Osteocyte (in vitro differentiated cells): ENCODE results near the gene FAM53A. TPM values are rescaled to one million over a fixed set of nuclear protein-coding genes. Genes with fewer than 3 reads are reported as not detected.

Source experiments
- DNase-seq: peaks from one replicate; pipeline ENCODE4 v3.0.0; 2021; ENCODE audit warnings: mixed read lengths; ENCODE audit not compliant: unreplicated experiment; ENCODE audit errors: extremely low spot score
- H3K27ac Mint-ChIP-seq: one replicate; pipeline ENCODE4 v1.8.0; 2021; ENCODE audit warnings: mild to moderate bottlenecking, mixed read lengths; ENCODE audit not compliant: unreplicated experiment
- H3K27me3 Mint-ChIP-seq: one replicate; pipeline ENCODE4 v1.8.0; 2021; ENCODE audit warnings: mixed read lengths; ENCODE audit not compliant: unreplicated experiment
- H3K36me3 Mint-ChIP-seq: one replicate; pipeline ENCODE4 v1.8.0; 2021; ENCODE audit warnings: mixed read lengths; ENCODE audit not compliant: unreplicated experiment
- H3K4me1 Mint-ChIP-seq: one replicate; pipeline ENCODE4 v1.8.0; 2021; ENCODE audit warnings: mixed read lengths; ENCODE audit not compliant: unreplicated experiment
- H3K4me3 Mint-ChIP-seq: one replicate; pipeline ENCODE4 v1.8.0; 2021; ENCODE audit warnings: mild to moderate bottlenecking, moderate library complexity, mixed read lengths; ENCODE audit not compliant: unreplicated experiment
- H3K9me3 Mint-ChIP-seq: one replicate; pipeline ENCODE4 v1.8.0; 2021; ENCODE audit warnings: mixed read lengths; ENCODE audit not compliant: unreplicated experiment
- total RNA-seq: library from RNA; stranded (reverse); gene quantifications from 2 replicates; pipeline ENCODE4 v1.2.1, GENCODE V29; 2021
- TF ChIP-seq, protein P1 (sequence below): fragments of 200-600 bp; sonication (generic); IDR thresholded peaks from 2 replicates; pipeline ENCODE4 v1.5.0; 2021; ENCODE audit warnings: antibody characterized with exemption, mild to moderate bottlenecking, moderate library complexity

FAM53A gene
- total RNA-seq, 1 donor from 2014 or later, result 6.2 TPM

DNA sequence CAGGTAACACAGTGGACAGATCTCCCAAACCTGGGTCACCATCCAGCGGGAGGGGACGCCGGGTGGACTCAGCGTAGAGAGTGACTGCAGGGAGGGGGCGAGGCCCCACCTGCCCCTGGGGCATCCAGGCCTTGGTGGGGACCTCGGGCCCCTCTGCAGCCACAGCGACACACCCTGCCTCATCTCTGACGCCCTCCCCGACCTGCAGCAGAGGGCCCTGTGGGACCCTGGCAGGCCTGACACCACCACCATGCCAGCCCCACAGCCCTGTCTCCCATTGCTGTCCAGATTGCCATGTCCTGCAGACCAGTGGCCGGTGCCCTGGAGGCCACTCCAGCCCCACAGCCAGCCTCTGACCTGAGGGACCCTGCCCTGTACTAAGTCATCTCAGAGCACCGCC lies 45.2 kb downstream of the FAM53A start:
- Mint-ChIP-seq H3K27ac (no peak overlapping the region), H3K9me3 (peaks cover 5% of the 10 kb centered on the region), H3K27me3 (peaks cover 4% of the 10 kb centered on the region), H3K4me3 (no peak overlapping the region), H3K36me3 (peaks cover 2% of the 10 kb centered on the region), H3K4me1 (peaks cover 3% of the 10 kb centered on the region)
- DNase-seq, result no peak
- TF ChIP-seq, protein P1, sequence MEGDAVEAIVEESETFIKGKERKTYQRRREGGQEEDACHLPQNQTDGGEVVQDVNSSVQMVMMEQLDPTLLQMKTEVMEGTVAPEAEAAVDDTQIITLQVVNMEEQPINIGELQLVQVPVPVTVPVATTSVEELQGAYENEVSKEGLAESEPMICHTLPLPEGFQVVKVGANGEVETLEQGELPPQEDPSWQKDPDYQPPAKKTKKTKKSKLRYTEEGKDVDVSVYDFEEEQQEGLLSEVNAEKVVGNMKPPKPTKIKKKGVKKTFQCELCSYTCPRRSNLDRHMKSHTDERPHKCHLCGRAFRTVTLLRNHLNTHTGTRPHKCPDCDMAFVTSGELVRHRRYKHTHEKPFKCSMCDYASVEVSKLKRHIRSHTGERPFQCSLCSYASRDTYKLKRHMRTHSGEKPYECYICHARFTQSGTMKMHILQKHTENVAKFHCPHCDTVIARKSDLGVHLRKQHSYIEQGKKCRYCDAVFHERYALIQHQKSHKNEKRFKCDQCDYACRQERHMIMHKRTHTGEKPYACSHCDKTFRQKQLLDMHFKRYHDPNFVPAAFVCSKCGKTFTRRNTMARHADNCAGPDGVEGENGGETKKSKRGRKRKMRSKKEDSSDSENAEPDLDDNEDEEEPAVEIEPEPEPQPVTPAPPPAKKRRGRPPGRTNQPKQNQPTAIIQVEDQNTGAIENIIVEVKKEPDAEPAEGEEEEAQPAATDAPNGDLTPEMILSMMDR, result no peak

DNA sequence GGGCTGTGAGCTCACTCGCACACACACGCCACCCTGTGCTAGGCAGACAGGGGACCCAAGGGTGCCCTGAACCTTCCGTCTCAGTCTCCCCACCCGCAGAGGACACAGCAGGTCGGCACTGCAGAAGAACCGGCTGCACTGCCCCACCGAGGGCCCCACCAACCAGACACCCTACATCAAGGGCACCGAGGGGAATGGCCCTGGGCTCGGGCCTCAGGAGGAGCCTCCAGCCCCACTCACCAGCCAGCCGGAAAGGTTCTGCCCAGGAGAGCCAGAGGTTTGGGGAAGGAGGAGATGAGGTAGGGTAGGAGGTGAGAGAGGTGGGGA lies 45.9 kb downstream of the FAM53A start:
- H3K4me3 Mint-ChIP-seq, result no peak overlapping the region
- H3K9me3 Mint-ChIP-seq, result peaks cover 5% of the 10 kb centered on the region
- DNase-seq, result no peak
- peaks cover 4% of the 10 kb centered on the region for H3K27me3 Mint-ChIP-seq
- peaks cover 2% of the 10 kb centered on the region for H3K36me3 Mint-ChIP-seq
- peaks cover 3% of the 10 kb centered on the region for H3K4me1 Mint-ChIP-seq
- TF ChIP-seq, protein P1, result no peak
- no peak overlapping the region for H3K27ac Mint-ChIP-seq

DNA sequence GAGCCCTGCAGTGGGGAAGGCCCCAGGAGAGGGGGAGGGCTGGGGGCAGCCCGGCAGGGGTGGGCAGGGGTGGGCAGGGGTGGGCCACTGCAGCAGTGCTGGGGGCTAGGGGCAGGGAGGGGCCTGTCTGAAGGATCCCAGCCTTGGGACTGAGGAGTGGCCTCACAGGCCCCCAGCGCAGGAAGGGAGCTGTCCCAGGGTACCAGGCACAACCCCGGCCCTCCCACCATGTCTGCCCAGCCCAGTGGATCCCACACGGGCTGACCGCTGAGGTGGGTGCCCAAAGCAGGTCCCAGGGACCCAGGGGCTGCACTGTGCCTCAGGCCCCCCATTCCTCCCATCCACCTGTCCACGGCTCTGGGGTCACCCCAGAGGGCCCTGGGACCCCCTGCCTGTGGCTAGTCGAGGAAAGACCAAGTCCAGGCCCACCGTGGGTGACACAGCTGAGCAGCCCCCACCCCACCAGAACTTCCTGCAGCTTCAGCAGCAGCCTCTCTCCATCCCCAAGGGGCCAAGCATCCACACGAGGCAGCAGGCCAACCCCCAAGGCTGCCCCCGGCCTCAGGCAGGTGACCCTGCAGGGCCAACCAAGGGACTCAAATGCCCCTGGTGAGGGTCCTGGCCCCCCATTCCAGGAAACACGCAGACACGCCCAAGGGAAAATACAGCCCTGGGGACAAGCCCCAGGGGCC lies 46.4 kb downstream of the FAM53A start:
- Mint-ChIP-seq H3K27me3 (peaks cover 4% of the 10 kb centered on the region), H3K36me3 (peaks cover 2% of the 10 kb centered on the region), H3K4me1 (peaks cover 3% of the 10 kb centered on the region), H3K9me3 (peaks cover 5% of the 10 kb centered on the region), H3K27ac (no peak overlapping the region), H3K4me3 (no peak overlapping the region)
- DNase-seq, result no peak
- TF ChIP-seq, protein P1, result no peak

DNA sequence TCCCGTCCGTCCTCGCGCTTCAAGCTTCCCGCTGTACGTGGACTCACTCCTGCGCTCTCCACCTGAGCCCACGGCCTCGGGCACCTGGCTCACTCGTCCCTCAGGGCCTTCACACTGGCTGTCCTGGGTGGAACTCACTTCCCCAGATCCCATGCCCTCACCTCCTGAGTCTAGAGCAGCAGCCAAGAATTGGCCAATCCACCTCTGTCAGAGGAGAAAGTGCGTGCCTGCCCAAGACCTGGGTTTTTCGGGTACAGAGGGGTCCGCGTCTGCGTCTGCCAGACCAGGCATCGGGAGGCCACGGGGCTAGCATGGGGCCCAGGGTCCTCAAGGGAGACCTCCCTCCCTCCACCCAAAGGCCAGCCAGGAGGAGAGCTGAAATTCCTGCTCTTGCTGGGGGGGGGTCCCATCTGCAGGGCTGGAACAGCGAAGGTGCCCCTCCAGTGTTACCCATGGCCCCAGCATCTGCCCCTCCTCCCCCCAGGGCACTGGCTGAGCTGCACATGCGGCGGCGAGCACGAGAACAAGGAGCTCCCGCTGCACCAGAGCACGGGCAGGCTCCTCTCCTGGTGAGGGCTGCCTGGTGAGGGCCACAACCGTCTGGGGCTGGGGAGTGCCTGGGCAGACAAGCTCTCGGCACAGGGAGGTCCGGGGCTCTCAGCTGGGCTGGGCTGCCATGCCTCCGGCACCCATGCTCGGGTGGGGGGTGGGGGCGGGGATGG lies 47.5 kb downstream of the FAM53A start:
- peaks cover 2% of the 10 kb centered on the region for H3K36me3 Mint-ChIP-seq
- TF ChIP-seq, protein P1, result no peak

DNA sequence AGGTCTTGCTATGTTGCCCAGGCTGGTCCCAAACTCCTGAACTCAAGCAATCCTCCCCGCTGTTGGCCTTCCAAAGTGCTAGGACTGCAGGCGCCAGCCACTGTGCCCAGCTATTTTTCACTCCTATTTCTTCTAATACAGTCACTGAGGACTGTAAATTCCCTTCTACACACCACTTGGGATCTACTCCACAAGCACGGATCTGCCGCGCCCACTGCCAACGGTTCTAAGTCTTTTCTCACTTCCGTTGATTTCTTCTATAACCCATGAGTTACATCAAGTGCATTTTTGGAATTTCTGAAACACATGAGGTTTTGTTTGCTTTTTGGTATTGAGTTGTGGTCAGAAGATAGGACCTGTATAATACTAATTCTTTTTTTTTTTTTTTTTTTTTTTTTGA lies 48.6 kb downstream of the FAM53A start:
- no peak for DNase-seq
- Mint-ChIP-seq H3K4me1 (peaks cover 3% of the 10 kb centered on the region), H3K9me3 (peaks cover 5% of the 10 kb centered on the region), H3K27ac (no peak overlapping the region), H3K4me3 (no peak overlapping the region), H3K27me3 (peaks cover 4% of the 10 kb centered on the region), H3K36me3 (peaks cover 2% of the 10 kb centered on the region)
- TF ChIP-seq, protein P1, result no peak

More for the DNA sequence above, 47.5 kb downstream of the FAM53A start:
- Mint-ChIP-seq H3K9me3 (peaks cover 5% of the 10 kb centered on the region), H3K27me3 (peaks cover 4% of the 10 kb centered on the region), H3K27ac (no peak overlapping the region), H3K4me3 (no peak overlapping the region), H3K4me1 (peaks cover 3% of the 10 kb centered on the region)
- DNase-seq, result no peak
